K562 (cell line): ENCODE measurements around the gene FBXW9. TPM values are rescaled to one million over a fixed set of nuclear protein-coding genes. Genes with fewer than 3 reads are reported as not detected.

Experiments
- DIDO1 ChIP-seq: fragments of 450-650 bp; IDR thresholded peaks from 2 replicates; pipeline ENCODE4 v1.6.1; 2016; ENCODE audit warnings: low read depth, missing biosample characterization, missing genetic modification characterization
- ELF4 ChIP-seq: fragments of 450-650 bp; formaldehyde crosslinking; IDR thresholded peaks from 2 replicates; pipeline ENCODE4 v1.4.0; 2022; ENCODE audit warnings: missing genetic modification characterization
- FOXJ3 ChIP-seq: sonication (generic); formaldehyde crosslinking; IDR thresholded peaks from 2 replicates; pipeline ENCODE4 v1.4.0; 2020; ENCODE audit warnings: mild to moderate bottlenecking, missing genetic modification reagents
- FOXK2 ChIP-seq, 2 experiments: fragments of 450-650 bp; IDR thresholded peaks in 1 of 2; conservative IDR thresholded peaks in 1 of 2; 2 replicates each; pipeline ENCODE4 v1.6.1; 2016; ENCODE audit warnings: low read depth in 2 of 2, mild to moderate bottlenecking in 1 of 2
- FOXM1 ChIP-seq, 2 experiments: fragments of 450-650 bp in 1 of 2; sonication (generic) in 1 of 2; formaldehyde crosslinking in 1 of 2; IDR thresholded peaks; 2 replicates each; pipeline versions ENCODE4 v1.6.1 to v1.9.0; 2017 to 2022; ENCODE audit warnings: low read depth in 2 of 2, mild to moderate bottlenecking in 2 of 2, missing genetic modification reagents in 1 of 2, moderate library complexity in 1 of 2
- GTF2F1 ChIP-seq: IDR thresholded peaks from 2 replicates; pipeline ENCODE4 v1.6.1; 2011; ENCODE audit warnings: low read depth, low read length, improper control_type of control experiment
- MED1 ChIP-seq: sonication (generic); formaldehyde crosslinking; IDR thresholded peaks from 2 replicates; pipeline ENCODE4 v1.8.1; 2023; ENCODE audit warnings: missing genetic modification reagents, borderline replicate concordance
- NCOA1 ChIP-seq: fragments of 450-650 bp; IDR thresholded peaks from 2 replicates; pipeline ENCODE4 v1.6.1; 2016; ENCODE audit warnings: low read depth
- NCOR1 ChIP-seq: fragments of 450-650 bp; IDR thresholded peaks from 2 replicates; pipeline ENCODE4 v1.6.1; 2016; ENCODE audit warnings: mild to moderate bottlenecking, moderate library complexity
- RBM34 ChIP-seq: fragments of 200-400 bp; formaldehyde crosslinking; IDR thresholded peaks from 2 replicates; pipeline ENCODE4 v1.6.1; 2018; ENCODE audit warnings: low read length, borderline replicate concordance; ENCODE audit not compliant: insufficient read depth
- SRSF1 ChIP-seq: fragments of 200-400 bp; formaldehyde crosslinking; IDR thresholded peaks from 2 replicates; pipeline ENCODE4 v1.6.1; 2017; ENCODE audit warnings: mild to moderate bottlenecking, low read depth, low read length, moderate library complexity
- SRSF9 ChIP-seq: fragments of 200-400 bp; formaldehyde crosslinking; IDR thresholded peaks from 2 replicates; pipeline ENCODE4 v1.6.1; 2017; ENCODE audit warnings: low read depth, low read length, borderline replicate concordance
- TFAM ChIP-seq: fragments of 250-450 bp; sonication (Bioruptor Pico); conservative IDR thresholded peaks from 2 replicates; pipeline ENCODE4 v1.5.0; 2021; ENCODE audit warnings: mild to moderate bottlenecking, moderate library complexity
- TFAP4 ChIP-seq: sonication (generic); formaldehyde crosslinking; IDR thresholded peaks from 2 replicates; pipeline ENCODE4 v1.8.0; 2022; ENCODE audit warnings: missing genetic modification reagents, mild to moderate bottlenecking, moderate library complexity, borderline replicate concordance
- WHSC1 ChIP-seq: IDR thresholded peaks from one replicate; pipeline ENCODE4 v1.6.1; 2012; ENCODE audit warnings: low read length, control low read depth, inconsistent platforms
- YY1 ChIP-seq, 3 experiments: IDR thresholded peaks; 2 replicates each; pipeline ENCODE4 v1.6.1; 2011; ENCODE audit warnings: low read length in 2 of 3, mild to moderate bottlenecking in 2 of 3, moderate library complexity in 2 of 3, borderline replicate concordance in 1 of 3, control low read depth in 1 of 3, low read depth in 1 of 3; ENCODE audit not compliant: insufficient read depth in 3 of 3, insufficient replicate concordance in 2 of 3, control insufficient read depth in 1 of 3, insufficient read length in 1 of 3; ENCODE audit errors: extremely low read depth in 1 of 3
- ZNF212 ChIP-seq: fragments of 450-650 bp; formaldehyde crosslinking; IDR thresholded peaks from 2 replicates; pipeline ENCODE4 v1.4.0; 2020; ENCODE audit warnings: mild to moderate bottlenecking
- ZNF282 ChIP-seq: sonication (generic); formaldehyde crosslinking; IDR thresholded peaks from 2 replicates; pipeline ENCODE4 v1.8.1; 2023; ENCODE audit warnings: missing genetic modification reagents
- ZNF668 ChIP-seq: fragments of 250-450 bp; sonication (Bioruptor Pico); IDR thresholded peaks from 2 replicates; pipeline ENCODE4 v1.8.0; 2022; ENCODE audit warnings: mild to moderate bottlenecking, inconsistent platforms
- ZNF696 ChIP-seq: fragments of 250-450 bp; sonication (Bioruptor Pico); conservative IDR thresholded peaks from 2 replicates; pipeline ENCODE4 v1.4.0; 2020; ENCODE audit warnings: mild to moderate bottlenecking, moderate library complexity
- polyA plus RNA-seq, 8 experiments: library from polyadenylated mRNA; depleted of rRNA in 4 of 8; stranded (reverse) in 5 of 8; unstranded in 3 of 8; fragments of >200 nt; fragmentation: Nextera tagmentation in 2 of 8; fragmentation: Illumina TruSeq in 1 of 8; extraction: Ambion mirVana in 2 of 8; extraction: Trizol in 1 of 8; gene quantifications; 2 replicates each; pipeline versions ENCODE4 v1.2.1 to v1.2.3, GENCODE V29; 2011 to 2014; ENCODE audit warnings: inconsistent platforms in 1 of 8, missing spikeins in 1 of 8
- total RNA-seq, 7 experiments: library from RNA; depleted of rRNA in 6 of 7; stranded (reverse); fragments of >200 nt in 6 of 7; fragmentation: Illumina TruSeq in 2 of 7; extraction: Trizol in 2 of 7; gene quantifications; 2 replicates each; pipeline versions ENCODE4 v1.2.1 to v1.2.3, GENCODE V29; 2011 to 2021; ENCODE audit warnings: low replicate concordance in 1 of 7
- TF ChIP-seq, protein P1 (sequence below): fragments of 250-450 bp; sonication (Bioruptor Pico); IDR thresholded peaks from 2 replicates; pipeline ENCODE4 v1.8.0; 2021; ENCODE audit warnings: borderline replicate concordance, mild to moderate bottlenecking, moderate library complexity; ENCODE audit not compliant: poor library complexity, severe bottlenecking
- TF ChIP-seq, protein P2 (sequence below): fragments of 450-650 bp; formaldehyde crosslinking; IDR thresholded peaks from 2 replicates; pipeline ENCODE4 v1.4.0; 2020; ENCODE audit warnings: mild to moderate bottlenecking, mixed read lengths
- TF ChIP-seq, protein P3 (sequence below): sonication (generic); IDR thresholded peaks from 2 replicates; pipeline ENCODE4 v1.6.1; 2016

Gene FBXW9
- total and polyA plus RNA-seq, 9 of the 15 experiments (the other 6 are each of a cell fraction or from before 2014, with no cell fraction given), result 0.23 to 21.7 (median 6.2) TPM

DNA sequence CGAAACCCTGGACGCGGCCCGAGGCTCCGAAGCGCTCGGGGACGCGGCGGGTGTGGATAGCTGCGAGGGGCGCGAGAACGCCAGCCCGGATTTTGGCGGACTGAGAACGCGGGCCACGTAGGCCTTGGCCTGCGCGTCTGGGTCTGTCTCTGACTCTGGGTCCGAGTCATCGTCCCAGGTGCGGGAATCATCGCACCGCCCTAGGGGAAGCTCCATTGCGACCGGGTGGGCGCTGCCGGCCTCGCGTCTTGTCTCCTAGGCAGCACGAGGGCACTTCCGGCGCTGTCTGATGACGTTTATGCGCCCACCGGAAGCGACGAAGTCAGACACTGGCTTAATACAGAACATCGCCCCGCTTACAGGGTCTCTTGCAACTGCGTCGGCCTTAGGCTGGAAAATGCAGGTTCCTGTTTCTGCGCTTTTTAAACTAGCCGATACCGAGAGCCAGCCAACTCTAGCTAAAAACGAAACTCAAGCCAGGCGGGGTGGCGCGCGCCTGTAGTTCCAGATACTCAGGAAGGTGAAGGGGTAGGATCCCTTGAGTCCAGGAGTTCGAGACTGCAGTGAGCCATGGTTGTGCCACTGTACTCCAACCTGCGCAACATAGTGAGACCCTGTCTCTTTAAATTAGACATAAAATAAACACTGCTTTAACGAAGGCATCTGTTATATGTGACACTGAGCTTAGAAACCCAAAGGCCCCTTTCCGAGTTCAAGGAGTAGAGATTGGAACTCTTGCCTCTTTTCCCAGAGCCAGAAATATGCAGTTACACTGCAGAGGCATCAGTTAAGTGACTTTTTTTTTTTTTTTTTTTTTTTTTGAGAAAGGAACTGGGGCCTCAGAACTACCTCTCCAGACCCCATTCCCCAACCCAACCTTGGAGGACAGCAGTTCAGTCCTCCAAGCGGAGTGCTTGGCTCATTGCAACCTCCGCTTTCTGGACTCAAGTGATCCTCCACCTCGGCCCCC is at the start of gene FBXW9 (continued):
- TF ChIP-seq, protein P1, sequence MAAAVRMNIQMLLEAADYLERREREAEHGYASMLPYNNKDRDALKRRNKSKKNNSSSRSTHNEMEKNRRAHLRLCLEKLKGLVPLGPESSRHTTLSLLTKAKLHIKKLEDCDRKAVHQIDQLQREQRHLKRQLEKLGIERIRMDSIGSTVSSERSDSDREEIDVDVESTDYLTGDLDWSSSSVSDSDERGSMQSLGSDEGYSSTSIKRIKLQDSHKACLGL (CRISPR knock-in tag), result peak; percentile 79
- no peak for TF ChIP-seq FOXJ3 (CRISPR knock-in tag)
- TF ChIP-seq NCOR1, result no peak
- no peak for TF ChIP-seq SRSF9
- no peak for TF ChIP-seq FOXM1 (IDR thresholded peaks at IDR 0.05; ENCODE audit: low read depth)
- no peak for TF ChIP-seq FOXM1 (CRISPR knock-in tag; IDR thresholded peaks at IDR 0.05; ENCODE audit: low read depth)
- TF ChIP-seq ELF4, result no peak
- no peak for TF ChIP-seq ZNF212 (CRISPR knock-in tag)
- TF ChIP-seq ZNF668 (CRISPR knock-in tag), result no peak
- 0 out of 2 replicates have a peak, but pooled peaks have one; percentile 10 for TF ChIP-seq ZNF282
- TF ChIP-seq, protein P2, sequence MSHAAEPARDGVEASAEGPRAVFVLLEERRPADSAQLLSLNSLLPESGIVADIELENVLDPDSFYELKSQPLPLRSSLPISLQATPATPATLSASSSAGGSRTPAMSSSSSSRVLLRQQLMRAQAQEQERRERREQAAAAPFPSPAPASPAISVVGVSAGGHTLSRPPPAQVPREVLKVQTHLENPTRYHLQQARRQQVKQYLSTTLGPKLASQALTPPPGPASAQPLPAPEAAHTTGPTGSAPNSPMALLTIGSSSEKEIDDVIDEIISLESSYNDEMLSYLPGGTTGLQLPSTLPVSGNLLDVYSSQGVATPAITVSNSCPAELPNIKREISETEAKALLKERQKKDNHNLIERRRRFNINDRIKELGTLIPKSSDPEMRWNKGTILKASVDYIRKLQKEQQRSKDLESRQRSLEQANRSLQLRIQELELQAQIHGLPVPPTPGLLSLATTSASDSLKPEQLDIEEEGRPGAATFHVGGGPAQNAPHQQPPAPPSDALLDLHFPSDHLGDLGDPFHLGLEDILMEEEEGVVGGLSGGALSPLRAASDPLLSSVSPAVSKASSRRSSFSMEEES, result no peak
- no peak for TF ChIP-seq TFAM (CRISPR knock-in tag)
- TF ChIP-seq RBM34, result no peak
- peak; percentile 64; the same call in 1 of the 2 replicates for TF ChIP-seq TFAP4
- TF ChIP-seq YY1 (IDR thresholded peaks at IDR 0.05; ENCODE audit: borderline replicate concordance in 1 of 3, control insufficient read depth in 1 of 3, extremely low read depth in 1 of 3, insufficient read depth in 3 of 3, insufficient read length in 1 of 3, insufficient replicate concordance in 2 of 3, low read depth in 1 of 3, low read length in 2 of 3), result peak in 1 of 3 experiments; percentile 34
- TF ChIP-seq ZNF696, result no peak
- peak; percentile 77; the same call in 1 of the 2 replicates for TF ChIP-seq DIDO1 (tag)
- TF ChIP-seq GTF2F1, result no peak
- no peak for TF ChIP-seq WHSC1
- TF ChIP-seq NCOA1, result no peak
- TF ChIP-seq, protein P3, sequence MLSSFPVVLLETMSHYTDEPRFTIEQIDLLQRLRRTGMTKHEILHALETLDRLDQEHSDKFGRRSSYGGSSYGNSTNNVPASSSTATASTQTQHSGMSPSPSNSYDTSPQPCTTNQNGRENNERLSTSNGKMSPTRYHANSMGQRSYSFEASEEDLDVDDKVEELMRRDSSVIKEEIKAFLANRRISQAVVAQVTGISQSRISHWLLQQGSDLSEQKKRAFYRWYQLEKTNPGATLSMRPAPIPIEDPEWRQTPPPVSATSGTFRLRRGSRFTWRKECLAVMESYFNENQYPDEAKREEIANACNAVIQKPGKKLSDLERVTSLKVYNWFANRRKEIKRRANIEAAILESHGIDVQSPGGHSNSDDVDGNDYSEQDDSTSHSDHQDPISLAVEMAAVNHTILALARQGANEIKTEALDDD, result no peak
- TF ChIP-seq MED1 (CRISPR knock-in tag), result no peak
- peak in 1 of 2 experiments; percentile 17; a peak in 1 of 4 replicates for TF ChIP-seq FOXK2 (conservative IDR thresholded peaks at IDR 0.05 in 1 of 2, IDR thresholded peaks at IDR 0.05 in 1 of 2; ENCODE audit: low read depth in 2 of 2)
- no peak for TF ChIP-seq SRSF1
